Stimulated activated CD4-positive, alpha-beta T cell treated with anti-CD3 and anti-CD28 coated beads, Interleukin-2, amount 100 ng/mL, for 24 hours (primary cell): ENCODE data around the gene PSMB2.
"Not testable (repeated sequence)": the region's sequence is repeated elsewhere in the genome, so short reads cannot be mapped to it uniquely, and the experiment has no call there.

Experiments used
- DNase-seq, 2 donors: peaks; one replicate each; pipeline ENCODE4 v3.0.0-alpha.2; 2020

The PSMB2 gene

GRCh38 chr1:35591211-35591610, 50.1 kb downstream of the PSMB2 start:
- no peak for DNase-seq

GRCh38 chr1:35590476-35591040, 50.8 kb downstream of the PSMB2 start:
- DNase-seq, result no peak

GRCh38 chr1:35589516-35590427, 51.6 kb downstream of the PSMB2 start:
- no peak for DNase-seq

- no peak for DNase-seq
Observed at GRCh38 chr1:35588197-35588910, 53.0 kb downstream of the PSMB2 start.

DNA sequence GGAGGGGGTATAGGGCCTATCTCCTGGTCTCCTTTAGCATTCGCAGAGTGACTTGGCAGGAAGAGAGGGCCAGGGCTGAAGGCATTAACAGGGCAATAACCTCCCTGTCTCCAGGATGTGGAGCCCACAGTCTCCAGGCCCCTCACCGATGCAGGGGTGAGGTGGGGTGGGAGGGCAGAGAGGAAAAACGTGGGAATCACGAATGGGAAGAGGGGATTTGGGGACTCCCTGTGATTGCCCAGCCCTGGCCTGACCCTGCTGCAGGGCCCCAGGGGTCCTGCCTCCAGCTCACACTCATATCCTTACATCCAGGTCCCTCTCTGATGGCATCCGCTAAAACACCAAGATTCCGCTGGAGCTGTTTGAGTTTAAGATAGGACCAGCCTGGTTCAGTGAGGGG, 53.6 kb downstream of the PSMB2 start:
- no peak for DNase-seq

GRCh38 chr1:35586808-35587207, 54.5 kb downstream of the PSMB2 start:
- no peak for DNase-seq

GRCh38 chr1:35585805-35586204, 55.5 kb downstream of the PSMB2 start:
- DNase-seq, result not testable (repeated sequence)

- no peak for DNase-seq
Observed at GRCh38 chr1:35585281-35585680, 56.0 kb downstream of the PSMB2 start.

DNA sequence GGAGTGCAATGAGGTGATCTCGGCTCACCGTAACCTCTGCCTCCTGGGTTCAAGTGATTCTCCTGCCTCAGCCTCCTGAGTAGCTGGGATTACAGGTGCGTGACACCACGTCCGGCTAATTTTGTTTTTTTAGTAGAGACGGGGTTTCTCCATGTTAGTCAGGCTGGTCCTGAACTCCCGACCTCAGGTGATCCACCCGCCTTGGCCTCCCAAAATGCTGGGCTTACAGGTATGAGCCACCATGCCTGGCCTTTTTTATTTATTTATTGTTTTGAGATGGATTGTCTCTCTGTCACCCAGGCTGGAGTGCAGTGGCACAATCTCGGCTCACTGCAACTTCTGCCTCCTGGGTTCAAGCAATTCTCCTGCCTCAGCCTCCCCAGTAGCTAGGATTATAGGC, 59.7 kb downstream of the PSMB2 start:
- not testable (repeated sequence) for DNase-seq

DNA sequence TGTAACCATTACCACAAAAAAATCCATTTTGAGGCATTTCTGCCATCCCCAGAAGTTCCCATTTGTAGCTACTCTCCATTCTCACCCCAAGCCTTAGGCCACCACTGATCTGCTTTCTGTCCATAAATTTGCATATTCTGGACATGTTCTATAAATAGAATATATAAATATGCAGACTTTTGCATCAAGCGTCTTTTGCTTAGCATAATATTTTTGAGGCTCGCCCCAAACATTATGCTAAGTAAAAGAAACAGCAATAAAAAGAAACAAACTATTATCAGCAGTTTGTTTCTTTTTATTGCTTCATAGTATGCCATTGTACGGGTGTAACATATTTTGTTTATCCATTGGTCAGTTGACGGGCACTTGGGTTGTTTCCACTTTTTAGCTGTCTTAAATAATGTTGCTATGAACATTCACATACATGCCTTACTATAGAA, 60.4 kb downstream of the PSMB2 start:
- no peak for DNase-seq

GRCh38 chr1:35577071-35577998, 64.0 kb downstream of the PSMB2 start:
- peak; percentile 58 to 59 for DNase-seq

GRCh38 chr1:35576766-35577070, 64.6 kb downstream of the PSMB2 start:
- DNase-seq, result not testable (repeated sequence)

DNA sequence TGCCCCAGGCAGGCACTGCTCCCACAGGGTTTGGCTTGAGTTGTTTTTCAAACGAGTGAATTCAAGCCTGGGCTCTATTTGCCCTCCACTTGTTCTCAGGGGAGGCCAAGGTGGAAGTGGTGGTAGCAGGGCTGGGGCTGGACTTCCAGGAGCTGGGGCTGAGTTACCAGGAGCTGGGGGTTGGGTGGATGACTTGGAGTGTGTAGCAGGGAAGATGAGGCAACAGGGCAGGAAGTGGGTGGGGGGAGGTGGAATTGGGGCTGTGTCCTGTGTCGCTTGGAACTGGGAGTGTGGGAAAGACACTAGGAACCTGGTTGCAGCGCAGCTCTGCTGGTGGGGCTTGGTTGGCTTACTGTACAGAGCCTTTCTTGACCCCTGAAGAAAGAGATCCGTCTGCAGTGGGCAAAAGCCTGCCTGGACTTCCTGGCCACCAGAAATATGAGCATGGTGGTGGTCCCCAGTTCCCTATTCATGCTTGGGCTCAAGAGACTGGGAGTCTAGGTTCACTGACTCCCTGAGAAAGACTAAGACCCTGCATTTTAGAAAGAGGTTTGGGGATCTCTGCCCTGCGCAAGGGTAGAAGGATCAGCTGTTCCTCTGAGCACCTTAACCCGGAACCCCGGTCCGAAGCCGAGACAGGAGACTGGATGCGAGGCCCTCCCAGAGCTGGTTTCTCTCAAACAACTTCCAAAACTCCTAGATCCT, 65.1 kb downstream of the PSMB2 start:
- no peak for DNase-seq

DNA sequence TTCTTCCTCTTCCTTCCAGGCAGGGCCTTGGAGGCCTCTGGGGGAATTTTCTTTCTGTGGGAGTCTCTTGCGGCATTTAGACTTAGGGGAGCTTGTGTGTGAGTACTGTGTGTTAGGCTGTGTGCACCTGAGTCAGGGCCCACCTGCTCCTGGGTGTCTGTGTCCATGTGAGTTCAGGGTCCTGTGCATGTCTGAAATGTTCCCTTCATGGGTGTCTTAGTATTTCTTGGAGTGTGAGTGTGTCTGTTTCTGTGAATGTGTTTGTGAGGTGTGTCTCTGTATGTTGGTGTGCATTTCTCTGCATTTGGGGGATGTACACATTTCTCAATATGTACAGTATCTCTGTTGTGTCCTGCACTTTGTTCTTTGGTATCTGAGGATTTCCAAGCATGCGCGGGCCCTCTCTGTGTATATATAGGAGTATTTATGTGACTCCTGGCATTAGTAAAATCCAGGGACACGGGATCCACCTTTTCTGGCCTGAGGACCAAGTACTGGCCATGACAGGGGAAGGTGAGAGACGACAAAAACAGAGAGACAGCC, 65.8 kb downstream of the PSMB2 start:
- DNase-seq, result no peak

GRCh38 chr1:35574655-35575415, 66.5 kb downstream of the PSMB2 start:
- DNase-seq, result no peak

- DNase-seq, result no peak
Observed at GRCh38 chr1:35574125-35574654, 67.1 kb downstream of the PSMB2 start.

DNA sequence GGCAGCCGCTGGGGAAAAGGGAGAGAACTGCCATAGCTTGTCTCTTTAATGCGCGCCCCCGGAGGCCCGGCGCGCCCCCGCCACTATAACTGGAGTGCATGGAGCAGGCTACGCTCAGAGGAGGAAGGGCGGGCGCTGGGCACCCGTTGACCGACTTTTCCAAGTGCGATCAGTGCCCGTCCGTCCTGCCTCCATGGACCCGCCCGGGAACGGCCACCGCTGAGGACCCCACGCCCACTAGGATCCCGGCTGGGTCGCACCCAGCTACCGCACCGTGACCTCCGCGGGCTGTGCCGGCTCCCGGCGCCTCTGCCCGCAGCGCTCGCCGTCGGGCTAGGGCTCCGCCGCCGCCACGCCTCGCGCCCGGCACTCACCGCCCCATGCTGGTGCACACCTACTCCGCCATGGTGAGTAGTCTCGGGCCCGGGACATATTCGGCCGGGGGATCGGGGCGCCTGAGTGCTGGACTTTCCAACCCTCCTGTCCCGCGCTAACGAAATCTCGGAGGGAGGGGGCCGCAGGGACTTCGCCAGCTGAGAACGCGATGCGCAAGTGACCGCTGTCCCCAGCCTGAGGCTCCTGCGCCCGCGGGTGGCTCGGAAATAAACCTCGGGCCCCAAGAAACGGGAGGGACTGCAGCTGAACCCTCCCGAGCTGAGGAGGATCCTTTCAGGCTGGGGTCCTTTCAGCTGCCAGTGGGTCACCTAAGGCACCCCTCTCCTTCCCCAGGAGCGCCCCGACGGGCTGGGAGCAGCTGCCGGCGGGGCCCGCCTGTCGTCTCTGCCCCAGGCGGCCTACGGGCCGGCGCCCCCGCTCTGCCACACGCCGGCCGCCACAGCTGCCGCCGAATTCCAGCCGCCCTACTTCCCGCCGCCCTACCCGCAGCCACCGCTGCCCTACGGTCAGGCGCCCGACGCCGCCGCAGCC, 67.9 kb downstream of the PSMB2 start, which contains the start of gene TFAP2E:
TSS of gene TFAP2E (plus strand) at position 117 of the 927 bp plus-strand sequence. CDS start at position 381, 264 bp downstream.
- no peak for DNase-seq

- DNase-seq, result no peak
Observed at GRCh38 chr1:35572296-35572695, 69.0 kb downstream of the PSMB2 start.

DNA sequence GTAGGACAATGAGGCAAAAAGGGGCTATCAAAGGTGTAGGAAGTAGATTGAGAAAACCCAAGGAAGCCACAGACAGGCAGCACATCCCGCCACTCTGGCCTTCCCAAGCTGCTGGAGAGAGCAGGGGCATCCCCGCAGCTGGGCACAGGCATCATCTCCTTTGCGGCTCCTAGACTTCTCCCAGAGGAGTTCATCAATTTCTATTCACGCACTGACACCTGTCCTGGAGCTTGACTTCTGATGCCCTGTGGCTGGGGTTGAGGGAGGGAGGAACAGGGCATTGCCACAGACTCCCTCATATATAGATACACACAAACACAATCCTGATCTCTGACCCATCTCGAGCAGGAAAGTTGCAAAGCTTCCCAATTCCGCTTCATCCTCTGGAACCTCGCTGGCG, 70.1 kb downstream of the PSMB2 start:
- DNase-seq, result no peak
